DLD1 (cell line): ENCODE measurements around the gene RBM23.

Source experiments
- in situ Hi-C: cut with HindIII; loops from 2 replicates; pipeline ENCODE4 v1.10.0; 2017; ENCODE audit warnings: low sequenced_read_pairs

RBM23 gene

GRCh38 chr14:22886500-22887259 is 32.3 kb downstream of the RBM23 start:
- in situ Hi-C loops: no loop called here

GRCh38 chr14:22885975-22886374 is 33.0 kb downstream of the RBM23 start:
- in situ Hi-C loops: no loop called here

- in situ Hi-C loops: no loop called here
Observed at GRCh38 chr14:22884738-22885523, 34.0 kb downstream of the RBM23 start.

- in situ Hi-C loops: no loop called here
Observed at GRCh38 chr14:22884076-22884737, 34.7 kb downstream of the RBM23 start.

GRCh38 chr14:22883173-22883976 is 35.6 kb downstream of the RBM23 start, which contains the start of gene REM2:
TSS of gene REM2 (plus strand) at chr14:22883222. CDS start at chr14:22883288, 66 bp downstream.
- in situ Hi-C loops: no loop called here

GRCh38 chr14:22882529-22883172 is 36.3 kb downstream of the RBM23 start:
- in situ Hi-C loops: no loop called here

- in situ Hi-C loops: no loop called here
Observed at GRCh38 chr14:22882064-22882463, 36.9 kb downstream of the RBM23 start.

- in situ Hi-C loops: no loop called here
Observed at GRCh38 chr14:22878271-22879246, 40.4 kb downstream of the RBM23 start.

GRCh38 chr14:22877000-22877501 is 41.9 kb downstream of the RBM23 start:
- in situ Hi-C loops: no loop called here

GRCh38 chr14:22875748-22876319 is 43.1 kb downstream of the RBM23 start:
- in situ Hi-C loops: no loop called here

GRCh38 chr14:22875003-22875747 is 43.8 kb downstream of the RBM23 start:
- in situ Hi-C loops: no loop called here

GRCh38 chr14:22872833-22873520 is 46.0 kb downstream of the RBM23 start:
- in situ Hi-C loops: no loop called here

GRCh38 chr14:22872033-22872832 is 46.7 kb downstream of the RBM23 start:
- in situ Hi-C loops: no loop called here

GRCh38 chr14:22871224-22872032 is 47.5 kb downstream of the RBM23 start, which contains the start of gene LRP10:
TSS of gene LRP10 (plus strand) at chr14:22871740. CDS start at chr14:22872304, 564 bp downstream.
- in situ Hi-C loops: no loop called here

GRCh38 chr14:22870811-22871223 is 48.1 kb downstream of the RBM23 start:
- in situ Hi-C loops: no loop called here
